C1 segment of cervical spinal cord (tissue), 14 donors: ENCODE data around the gene MAP2K2.

Source experiments
- DNase-seq, 14 donors: peaks; one replicate each; lab custom pipeline; 2025; lab: John Stamatoyannopoulos, UW

Gene MAP2K2

GRCh38 chr19:4044990-4045465 lies 78.9 kb downstream of the MAP2K2 start:
- DNase-seq, result peak in 1 of 14 donors; percentile 17

- no peak for DNase-seq
Observed at GRCh38 chr19:4043966-4044715, 79.8 kb downstream of the MAP2K2 start.

- DNase-seq, result no peak
Observed at GRCh38 chr19:4043401-4043800, 80.5 kb downstream of the MAP2K2 start.

DNA sequence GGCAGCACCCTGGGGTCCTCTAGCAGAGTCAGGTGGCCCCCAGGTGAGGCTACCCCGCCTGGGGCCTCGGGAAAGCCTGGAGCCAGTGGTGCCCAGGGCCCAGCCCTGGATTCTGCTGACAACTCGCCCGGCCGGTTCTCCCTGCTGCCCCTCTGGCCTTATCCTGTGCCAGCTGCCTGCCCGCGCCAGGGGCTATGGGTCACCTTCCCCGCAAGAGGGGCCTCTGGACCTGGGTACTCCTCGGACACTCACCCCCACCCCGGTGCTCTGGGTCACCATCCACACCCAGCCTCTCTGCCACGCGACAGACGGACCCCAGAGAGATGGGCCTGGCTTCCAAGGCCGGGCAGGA lies 81.2 kb downstream of the MAP2K2 start:
- no peak for DNase-seq

GRCh38 chr19:4042064-4042730 lies 81.7 kb downstream of the MAP2K2 start:
- no peak for DNase-seq
